T-helper 17 cell (primary cell): ENCODE data around the gene NLGN3. TPM values are rescaled to one million over a fixed set of nuclear protein-coding genes. Genes with fewer than 3 reads are reported as not detected.

Experiments used
- ATAC-seq: fragments of 150-1000 bp; cut with Tn5 transposase; 2 replicates; pipeline ENCODE4 v1.10.0; 2021; ENCODE audit warnings: mild to moderate bottlenecking, moderate library complexity
- DNase-seq, 3 donors: peaks; one replicate each; pipeline versions ENCODE4 v3.0.0 to v3.0.0-alpha.2; 2020 to 2021
- H3K9me3 ChIP-seq: one replicate; pipeline ENCODE4 v1.7.0; 2013; ENCODE audit warnings: low read length, mild to moderate bottlenecking; ENCODE audit not compliant: control insufficient read depth, poor library complexity, severe bottlenecking
- H3K27ac Mint-ChIP-seq: one replicate; pipeline ENCODE4 v1.8.0; 2022; ENCODE audit warnings: mild to moderate bottlenecking, moderate library complexity, mixed read lengths
- H3K27me3 Mint-ChIP-seq: one replicate; pipeline ENCODE4 v1.8.0; 2022; ENCODE audit warnings: mixed read lengths
- H3K36me3 Mint-ChIP-seq: one replicate; pipeline ENCODE4 v1.8.0; 2022; ENCODE audit warnings: low read depth, mixed read lengths
- H3K4me1 Mint-ChIP-seq: one replicate; pipeline ENCODE4 v1.8.0; 2022; ENCODE audit warnings: mild to moderate bottlenecking, mixed read lengths
- H3K4me3 Mint-ChIP-seq: one replicate; pipeline ENCODE4 v1.8.0; 2022; ENCODE audit warnings: mild to moderate bottlenecking, moderate library complexity, mixed read lengths
- total RNA-seq, 4 donors: library from RNA in 2 of 4; stranded (reverse) in 2 of 4; gene quantifications; one replicate each; pipeline ENCODE4 v1.2.3 and lab custom pipeline; 2022 to 2026

Gene NLGN3
- total RNA-seq (1 to 10 TPM; 2.9 to 4.2 TPM), total RNA-seq (lab: John Stamatoyannopoulos, UW) (2.7 to 6.4 reads per million in 2 donors)

DNA sequence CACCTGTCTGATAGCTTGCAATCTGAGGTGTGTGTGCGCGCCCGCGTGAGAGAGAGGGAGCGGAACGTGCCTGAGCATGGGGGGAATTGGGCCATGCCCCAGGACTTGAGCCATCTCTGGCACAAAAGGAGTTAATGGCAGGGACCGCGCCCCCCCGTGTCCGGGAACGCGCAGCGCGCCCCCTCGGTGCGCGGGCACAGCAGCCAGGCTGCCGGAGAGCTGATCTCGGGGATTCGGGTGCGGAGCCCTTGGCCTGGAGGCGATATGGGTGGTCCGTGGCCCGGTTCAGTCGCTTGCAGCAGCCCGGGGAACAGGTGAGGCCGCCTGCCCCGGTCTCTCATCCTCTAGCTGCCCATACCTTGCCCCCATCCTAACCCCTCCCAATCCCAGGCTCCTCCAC is at the start of gene NLGN3:
NLGN3 (plus strand) TSS at position 191 of the 400 bp plus-strand sequence. CDS start 2,909 bp downstream, outside the sequence.
- H3K4me3 Mint-ChIP-seq: peak within 1 kb of the TSS; percentile 59
- H3K4me1 Mint-ChIP-seq: peaks cover 13% of the 10 kb centered on the region
- no peak for ATAC-seq

DNA sequence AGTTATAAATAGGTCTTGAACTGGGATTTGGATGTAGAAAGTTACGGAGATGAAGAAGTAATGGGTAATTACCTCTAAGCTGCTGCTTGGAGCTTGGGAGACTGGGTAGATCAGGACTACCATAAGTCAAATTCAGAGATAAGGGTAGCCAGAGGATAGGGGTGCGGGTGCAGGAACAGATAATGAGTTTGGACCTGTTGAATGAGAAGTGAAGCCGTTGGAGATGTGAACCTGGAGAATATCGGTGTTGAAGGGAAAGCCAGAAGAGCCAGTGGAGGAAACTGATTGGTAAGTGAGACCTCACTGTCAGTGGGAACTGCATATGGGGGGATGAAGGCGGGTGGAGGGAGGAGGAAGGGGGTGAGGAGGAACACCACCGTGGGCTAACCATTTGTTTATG is 49.6 kb upstream of the NLGN3 start:
- no peak overlapping the region for H3K27ac Mint-ChIP-seq
- DNase-seq (no peak), ATAC-seq (no peak)
- peaks cover 2% of the 10 kb centered on the region for H3K36me3 Mint-ChIP-seq
- H3K27me3 Mint-ChIP-seq: no peaks in the 10 kb centered on the region
- H3K4me1 Mint-ChIP-seq: peaks cover 23% of the 10 kb centered on the region
- H3K9me3 ChIP-seq: no peaks in the 10 kb centered on the region
- H3K4me3 Mint-ChIP-seq: peak overlapping the region; percentile 96

More for the DNA sequence above, at the start of gene NLGN3:
- Mint-ChIP-seq H3K27ac (no peak within 1 kb of the TSS), H3K27me3 (no peaks in the 10 kb centered on the region), H3K36me3 (no peaks in the 10 kb centered on the region)
- no peak for DNase-seq
- no peaks in the 10 kb centered on the region for H3K9me3 ChIP-seq

DNA sequence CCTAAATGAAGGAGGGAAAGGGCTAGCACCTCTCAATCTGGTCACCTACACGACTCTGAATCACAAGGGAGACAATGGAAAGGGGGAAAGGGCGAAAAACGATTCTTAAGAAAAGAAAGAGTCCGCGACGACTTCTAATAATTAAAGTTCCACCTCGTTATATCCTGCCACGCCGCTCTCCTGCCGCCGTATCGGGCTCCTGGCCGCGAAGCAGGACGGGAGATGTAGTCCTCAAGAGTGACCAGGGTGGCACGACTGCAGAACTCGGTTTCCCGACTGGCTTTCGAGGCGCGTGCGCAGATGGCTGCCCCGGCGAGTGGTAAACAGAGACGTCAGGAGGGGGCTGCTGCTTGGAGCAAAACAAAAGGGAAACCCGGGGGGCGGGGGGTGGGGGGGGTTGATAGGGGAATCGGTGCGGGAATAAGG is 49.1 kb upstream of the NLGN3 start, which contains the start of gene FOXO4:
FOXO4 (plus strand) TSS at position 297 of the 426 bp plus-strand sequence. CDS start 678 bp downstream, outside the sequence.
- Mint-ChIP-seq H3K4me1 (peaks cover 25% of the 10 kb centered on the region), H3K27me3 (no peaks in the 10 kb centered on the region), H3K4me3 (peak within 1 kb of the TSS; percentile 96), H3K36me3 (peaks cover 2% of the 10 kb centered on the region), H3K27ac (peak within 1 kb of the TSS; percentile 88)
- ATAC-seq (peak; percentile 89), DNase-seq (peak; percentile 76 to 80 (median 77))
- H3K9me3 ChIP-seq: no peaks in the 10 kb centered on the region

DNA sequence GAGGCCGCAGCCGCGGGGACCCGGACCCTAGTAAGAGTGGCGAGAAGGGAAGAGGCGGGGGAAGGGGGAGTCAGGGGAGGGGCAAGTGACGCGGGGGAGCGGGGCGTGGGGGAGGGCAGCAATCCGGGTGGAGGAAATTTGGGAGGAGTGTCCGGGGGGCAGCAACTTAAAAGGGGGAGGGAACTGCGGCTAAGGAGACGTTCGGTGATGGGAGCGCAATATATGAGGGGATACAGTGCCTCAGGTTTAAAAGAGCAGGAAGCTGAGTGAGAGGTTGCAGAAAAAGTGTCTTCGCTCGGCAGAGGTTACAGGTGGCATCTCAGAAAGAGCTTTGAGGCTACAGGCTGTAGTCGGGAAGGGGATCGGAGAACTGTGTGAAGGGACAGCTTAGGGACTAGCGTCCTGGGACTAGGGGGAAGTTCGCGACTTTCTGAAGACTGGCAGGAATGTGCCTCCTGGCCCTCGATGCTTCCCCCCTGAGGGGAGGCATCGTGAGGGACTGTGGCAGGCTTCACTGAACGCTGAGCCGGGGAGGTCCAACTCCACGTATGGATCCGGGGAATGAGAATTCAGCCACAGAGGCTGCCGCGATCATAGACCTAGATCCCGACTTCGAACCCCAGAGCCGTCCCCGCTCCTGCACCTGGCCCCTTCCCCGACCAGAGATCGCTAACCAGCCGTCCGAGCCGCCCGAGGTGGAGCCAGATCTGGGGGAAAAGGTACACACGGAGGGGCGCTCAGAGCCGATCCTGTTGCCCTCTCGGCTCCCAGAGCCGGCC is 48.5 kb upstream of the NLGN3 start:
- H3K36me3 Mint-ChIP-seq: peaks cover under 1% of the 10 kb centered on the region
- peak overlapping the region; percentile 88 for H3K27ac Mint-ChIP-seq
- peaks cover 27% of the 10 kb centered on the region for H3K4me1 Mint-ChIP-seq
- no peaks in the 10 kb centered on the region for H3K27me3 Mint-ChIP-seq
- ATAC-seq: peak; percentile 52
- no peaks in the 10 kb centered on the region for H3K9me3 ChIP-seq
- DNase-seq: peak in 1 of 3 donors; percentile 68
- H3K4me3 Mint-ChIP-seq: peak overlapping the region; percentile 96

DNA sequence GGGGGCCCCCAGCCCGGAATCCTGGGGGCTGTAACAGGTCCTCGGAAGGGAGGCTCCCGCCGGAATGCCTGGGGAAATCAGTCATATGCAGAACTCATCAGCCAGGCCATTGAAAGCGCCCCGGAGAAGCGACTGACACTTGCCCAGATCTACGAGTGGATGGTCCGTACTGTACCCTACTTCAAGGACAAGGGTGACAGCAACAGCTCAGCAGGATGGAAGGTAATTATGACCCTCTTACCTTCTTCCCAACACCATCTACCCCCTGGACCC is 47.9 kb upstream of the NLGN3 start:
- Mint-ChIP-seq H3K27ac (peak overlapping the region; percentile 88), H3K36me3 (no peaks in the 10 kb centered on the region), H3K4me3 (peak overlapping the region; percentile 96), H3K27me3 (no peaks in the 10 kb centered on the region), H3K4me1 (peaks cover 33% of the 10 kb centered on the region)
- DNase-seq (no peak), ATAC-seq (no peak)
- no peaks in the 10 kb centered on the region for H3K9me3 ChIP-seq

DNA sequence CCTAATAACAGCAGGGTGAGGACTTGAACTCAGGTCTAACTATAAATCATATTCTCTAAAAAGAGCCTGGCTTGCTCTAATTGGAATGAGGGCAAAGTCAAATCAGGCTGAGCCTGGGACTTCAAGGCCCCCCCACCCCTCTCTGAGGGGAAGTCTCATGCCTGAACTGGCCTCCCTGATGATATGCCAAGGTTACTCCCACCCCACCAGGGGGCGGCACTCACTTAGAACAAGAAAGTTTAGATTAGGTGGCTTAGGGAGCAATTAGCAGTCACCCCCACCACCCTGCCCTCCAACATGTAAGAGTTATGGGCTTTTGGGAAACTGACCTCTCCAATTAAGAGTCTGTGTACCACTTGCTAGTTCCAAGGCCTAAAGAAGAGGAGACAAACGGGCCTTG is 46.3 kb upstream of the NLGN3 start:
- Mint-ChIP-seq H3K4me3 (peak overlapping the region; percentile 31), H3K36me3 (no peaks in the 10 kb centered on the region), H3K4me1 (peaks cover 43% of the 10 kb centered on the region), H3K27me3 (no peaks in the 10 kb centered on the region), H3K27ac (peak overlapping the region; percentile 24)
- DNase-seq (peak; percentile 65 to 67 (median 67)), ATAC-seq (peak; percentile 49)
- H3K9me3 ChIP-seq: no peaks in the 10 kb centered on the region

DNA sequence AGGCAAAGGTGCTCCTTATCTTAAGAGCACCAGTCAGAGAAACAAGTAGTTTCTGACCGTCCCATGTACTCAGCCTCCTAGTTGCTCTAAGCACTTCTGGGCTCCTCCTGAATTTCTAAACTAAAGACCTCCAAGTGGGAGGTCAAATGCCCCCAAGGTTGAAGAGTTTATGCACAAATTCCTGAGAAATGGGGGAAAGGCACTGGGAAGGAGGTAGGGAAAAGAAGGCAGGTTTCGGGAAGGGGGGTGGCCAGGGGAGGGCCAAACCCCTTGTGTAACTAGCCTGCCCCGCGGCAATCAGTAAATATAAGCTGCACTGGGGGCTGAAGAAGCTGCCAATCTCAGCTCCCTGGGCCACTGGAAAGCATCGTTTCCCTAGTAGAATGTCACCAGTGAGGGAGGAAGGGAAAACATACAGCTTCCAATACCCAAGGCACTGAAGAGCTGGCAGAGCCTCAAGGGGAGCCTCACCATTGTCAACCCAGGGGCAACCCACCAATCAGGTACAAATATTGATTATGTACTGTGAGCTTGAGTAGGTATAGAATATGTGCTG is 45.6 kb upstream of the NLGN3 start:
- Mint-ChIP-seq H3K36me3 (no peaks in the 10 kb centered on the region), H3K4me3 (peak overlapping the region; percentile 58), H3K27ac (peak overlapping the region; percentile 29), H3K4me1 (peaks cover 46% of the 10 kb centered on the region), H3K27me3 (no peaks in the 10 kb centered on the region)
- H3K9me3 ChIP-seq: no peaks in the 10 kb centered on the region
- ATAC-seq (no peak), DNase-seq (no peak)

DNA sequence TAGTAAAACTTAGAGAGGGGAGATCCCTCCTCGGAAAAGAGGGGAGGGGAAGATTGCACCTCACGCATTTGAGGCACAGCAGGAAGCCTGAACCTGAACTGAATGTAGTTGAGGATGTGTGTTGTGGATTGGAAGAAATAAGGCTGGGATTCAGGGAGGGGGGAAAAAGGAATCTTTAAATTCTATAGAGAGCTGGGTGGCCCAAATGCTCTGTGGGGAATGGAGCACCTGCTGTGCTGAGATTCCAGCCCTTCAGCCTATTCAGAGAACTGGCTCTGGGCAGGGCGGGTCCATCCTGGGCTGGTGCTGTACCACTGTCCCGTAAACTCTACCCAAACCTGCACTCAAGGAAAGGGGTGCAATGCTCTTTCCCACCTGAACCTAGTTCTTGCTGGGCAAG is 44.9 kb upstream of the NLGN3 start:
- no peaks in the 10 kb centered on the region for H3K9me3 ChIP-seq
- ATAC-seq (no peak), DNase-seq (no peak)
- Mint-ChIP-seq H3K27me3 (no peaks in the 10 kb centered on the region), H3K4me3 (peak overlapping the region; percentile 58), H3K4me1 (peaks cover 53% of the 10 kb centered on the region), H3K36me3 (no peaks in the 10 kb centered on the region), H3K27ac (peak overlapping the region; percentile 29)

DNA sequence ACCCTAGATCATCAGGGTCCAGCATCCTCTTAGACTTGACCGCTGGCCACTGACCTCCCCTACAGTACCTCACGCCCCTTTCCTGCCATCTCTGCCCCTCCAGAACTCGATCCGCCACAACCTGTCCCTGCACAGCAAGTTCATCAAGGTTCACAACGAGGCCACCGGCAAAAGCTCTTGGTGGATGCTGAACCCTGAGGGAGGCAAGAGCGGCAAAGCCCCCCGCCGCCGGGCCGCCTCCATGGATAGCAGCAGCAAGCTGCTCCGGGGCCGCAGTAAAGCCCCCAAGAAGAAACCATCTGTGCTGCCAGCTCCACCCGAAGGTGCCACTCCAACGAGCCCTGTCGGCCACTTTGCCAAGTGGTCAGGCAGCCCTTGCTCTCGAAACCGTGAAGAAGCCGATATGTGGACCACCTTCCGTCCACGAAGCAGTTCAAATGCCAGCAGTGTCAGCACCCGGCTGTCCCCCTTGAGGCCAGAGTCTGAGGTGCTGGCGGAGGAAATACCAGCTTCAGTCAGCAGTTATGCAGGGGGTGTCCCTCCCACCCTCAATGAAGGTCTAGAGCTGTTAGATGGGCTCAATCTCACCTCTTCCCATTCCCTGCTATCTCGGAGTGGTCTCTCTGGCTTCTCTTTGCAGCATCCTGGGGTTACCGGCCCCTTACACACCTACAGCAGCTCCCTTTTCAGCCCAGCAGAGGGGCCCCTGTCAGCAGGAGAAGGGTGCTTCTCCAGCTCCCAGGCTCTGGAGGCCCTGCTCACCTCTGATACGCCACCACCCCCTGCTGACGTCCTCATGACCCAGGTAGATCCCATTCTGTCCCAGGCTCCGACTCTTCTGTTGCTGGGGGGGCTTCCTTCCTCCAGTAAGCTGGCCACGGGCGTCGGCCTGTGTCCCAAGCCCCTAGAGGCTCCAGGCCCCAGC is 43.8 kb upstream of the NLGN3 start:
- H3K9me3 ChIP-seq: no peaks in the 10 kb centered on the region
- no peak for DNase-seq
- H3K4me1 Mint-ChIP-seq: peaks cover 51% of the 10 kb centered on the region
- peak; percentile 27 for ATAC-seq
- no peaks in the 10 kb centered on the region for H3K27me3 Mint-ChIP-seq
- H3K4me3 Mint-ChIP-seq: peak overlapping the region; percentile 12
- peak overlapping the region; percentile 94 for H3K27ac Mint-ChIP-seq
- no peaks in the 10 kb centered on the region for H3K36me3 Mint-ChIP-seq

DNA sequence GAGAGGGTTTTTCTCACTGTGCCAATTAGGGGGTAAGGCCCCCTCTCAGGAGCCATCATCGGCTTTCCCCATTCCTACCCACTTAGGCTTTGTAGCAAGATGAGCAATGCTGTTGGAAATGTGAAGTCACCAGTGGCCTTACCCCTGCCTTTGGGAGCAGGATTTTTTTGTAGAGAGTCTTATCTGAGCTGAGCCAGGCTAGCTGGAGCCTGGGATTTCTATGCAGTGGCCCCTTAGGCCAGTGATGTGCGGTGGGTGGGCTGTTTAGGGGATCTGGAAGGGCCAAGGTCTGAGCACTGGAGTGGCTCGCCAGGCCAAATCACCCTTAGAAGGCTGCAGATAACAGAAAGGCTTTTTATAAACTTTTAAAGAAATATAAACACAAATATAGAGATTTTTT is 42.3 kb upstream of the NLGN3 start:
- peak overlapping the region; percentile 94 for H3K27ac Mint-ChIP-seq
- no peaks in the 10 kb centered on the region for H3K27me3 Mint-ChIP-seq
- H3K36me3 Mint-ChIP-seq: peaks cover 3% of the 10 kb centered on the region
- no peaks in the 10 kb centered on the region for H3K9me3 ChIP-seq
- no peak for ATAC-seq
- peak overlapping the region; percentile 68 for H3K4me3 Mint-ChIP-seq
- DNase-seq: no peak
- peaks cover 57% of the 10 kb centered on the region for H3K4me1 Mint-ChIP-seq

DNA sequence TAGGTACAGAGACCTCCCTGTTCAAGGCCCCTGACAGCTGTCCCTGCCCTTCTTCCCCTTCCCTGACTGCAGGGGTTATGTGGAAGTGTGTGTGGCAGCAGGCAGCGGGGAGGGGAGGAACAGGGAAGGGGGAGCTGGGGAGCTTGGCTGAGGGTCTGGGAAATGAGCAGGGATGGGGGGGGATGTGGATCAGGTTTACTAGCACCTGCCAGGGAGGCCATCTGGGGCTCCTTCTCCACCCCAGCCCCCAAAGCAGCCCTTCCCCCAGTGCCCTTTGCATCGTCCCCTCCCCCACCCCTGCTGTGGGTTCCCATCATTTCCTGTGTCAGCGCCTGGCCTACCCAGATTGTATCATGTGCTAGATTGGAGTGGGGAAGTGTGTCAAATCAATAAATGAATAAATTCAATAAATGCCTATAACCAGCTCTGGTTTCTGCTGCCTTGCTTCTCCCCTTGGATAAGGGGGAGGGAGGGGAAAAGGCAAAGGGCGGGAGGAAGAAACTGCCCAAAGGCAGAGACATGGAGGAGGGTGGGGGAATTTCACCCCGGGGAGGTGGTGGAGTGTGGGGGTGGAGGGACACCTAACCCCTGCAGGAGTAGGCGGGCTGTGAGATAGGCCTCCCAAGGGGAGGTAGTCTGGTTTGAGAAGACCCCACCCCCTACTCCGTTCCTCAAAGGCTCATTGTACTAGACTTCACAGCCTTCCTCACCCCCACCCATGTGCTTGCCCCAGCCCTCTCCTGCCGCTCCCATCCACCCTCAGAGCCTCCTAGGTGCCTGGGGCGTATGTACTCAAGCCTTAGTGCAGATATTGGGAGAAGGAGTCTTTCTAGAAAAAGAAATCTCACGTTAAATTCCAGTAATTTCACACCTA is 41.3 kb upstream of the NLGN3 start:
- DNase-seq (peak in 2 of 3 donors; percentile 27 to 36), ATAC-seq (peak; percentile 63)
- Mint-ChIP-seq H3K4me3 (peak overlapping the region; percentile 84), H3K4me1 (peaks cover 55% of the 10 kb centered on the region), H3K27ac (peak overlapping the region; percentile 94), H3K36me3 (peaks cover 4% of the 10 kb centered on the region), H3K27me3 (no peaks in the 10 kb centered on the region)
- no peaks in the 10 kb centered on the region for H3K9me3 ChIP-seq

DNA sequence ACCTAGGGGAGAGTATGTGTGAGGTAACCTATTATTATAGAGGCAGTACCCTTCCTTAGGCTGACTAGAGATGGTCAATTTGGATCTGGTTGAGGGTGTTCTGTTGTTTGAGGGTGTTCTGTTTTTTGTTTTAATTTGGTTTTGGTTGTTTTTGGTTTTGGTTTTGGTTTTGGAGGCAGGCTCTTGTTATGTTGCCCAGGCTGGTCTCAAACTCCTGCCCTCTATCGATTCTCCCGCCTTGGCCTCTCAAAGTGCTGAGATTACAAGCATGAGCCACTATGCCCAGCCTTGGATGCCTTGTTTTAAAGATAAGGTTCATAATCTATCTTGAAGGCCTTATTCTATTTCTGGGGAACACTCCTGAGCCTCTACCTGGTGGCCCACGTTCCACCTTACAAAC is 39.0 kb upstream of the NLGN3 start:
- Mint-ChIP-seq H3K4me1 (peaks cover 48% of the 10 kb centered on the region), H3K36me3 (peaks cover 7% of the 10 kb centered on the region), H3K27ac (peak overlapping the region; percentile 100), H3K4me3 (peak overlapping the region; percentile 83), H3K27me3 (no peaks in the 10 kb centered on the region)
- DNase-seq (no peak), ATAC-seq (no peak)
- no peaks in the 10 kb centered on the region for H3K9me3 ChIP-seq
